COLO668 (cell line): ENCODE measurements around the gene OR6N2.

Experiments
- DNase-seq: peaks from one replicate; lab custom pipeline; 2025; ENCODE audit not compliant: unreplicated experiment; lab: John Stamatoyannopoulos, UW

OR6N2 gene

DNA sequence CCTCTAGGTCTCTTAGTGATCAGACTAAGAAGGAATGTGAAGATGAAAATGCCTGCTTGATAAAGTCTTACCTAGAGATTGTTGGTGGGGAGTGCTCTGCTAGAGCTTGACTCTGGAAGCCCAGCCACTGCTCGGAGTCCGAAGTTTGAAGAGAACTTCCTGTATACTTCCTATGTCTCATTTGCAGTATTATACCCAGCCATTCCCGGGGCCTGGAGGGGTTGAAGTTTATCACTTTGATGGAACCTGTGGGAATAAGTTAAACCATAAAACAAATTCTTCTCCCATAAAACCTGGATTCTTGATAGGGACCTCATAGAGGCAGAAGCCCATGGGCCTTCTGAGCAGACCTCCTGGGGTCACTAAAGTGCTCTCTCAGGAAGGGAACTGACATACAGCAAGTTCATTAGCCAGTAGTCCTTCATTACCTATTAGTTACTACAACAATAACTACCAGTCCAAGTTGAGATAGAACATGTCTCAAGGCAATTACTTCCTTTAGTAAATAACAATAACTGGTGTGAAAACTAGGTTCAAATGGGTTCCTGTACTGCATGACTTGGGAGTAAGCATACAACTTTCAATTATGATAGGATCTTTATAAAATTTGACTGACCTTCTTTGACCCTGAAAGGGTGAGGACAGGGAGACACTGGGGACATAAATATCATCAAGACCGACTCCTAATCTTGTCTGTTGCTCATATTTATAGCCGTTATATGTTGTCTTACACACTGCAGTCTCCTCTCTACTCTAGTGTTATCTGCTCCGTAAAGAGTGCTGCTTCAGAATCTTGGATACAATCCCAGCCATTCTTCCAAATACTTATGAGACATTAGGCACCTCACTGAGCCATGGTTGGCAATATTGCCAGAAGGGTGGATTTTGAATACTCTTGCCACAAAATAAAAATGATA is 8.8 kb downstream of the OR6N2 start, which contains the start of gene OR6N1:
Gene OR6N1 (minus strand): TSS at position 246 of the 917 bp plus-strand sequence. CDS start 5,513 bp downstream, outside the sequence.
- no peak for DNase-seq

DNA sequence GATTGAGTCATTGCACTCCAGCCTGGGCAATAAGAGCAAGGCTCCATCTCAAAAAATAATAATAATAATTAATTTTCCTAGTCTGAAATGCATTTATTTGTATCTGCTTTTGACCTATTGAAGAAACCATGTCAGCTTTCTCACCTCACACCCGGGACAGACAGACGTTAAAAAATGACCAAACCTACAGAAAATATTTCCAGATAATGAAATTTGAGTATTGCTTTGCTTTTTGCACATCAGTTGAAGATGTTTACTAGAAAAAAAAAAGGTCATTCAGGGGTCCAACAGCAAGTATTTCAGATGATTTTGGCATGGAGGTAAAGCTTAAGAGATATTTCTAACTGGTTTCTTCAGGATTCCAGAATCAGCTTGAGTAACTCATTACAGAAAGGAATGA is 26.6 kb downstream of the OR6N2 start, which contains the start of gene OR6K6:
Gene OR6K6 (plus strand): TSS at position 301 of the 400 bp plus-strand sequence. CDS start 168 bp downstream, outside the sequence.
- no peak for DNase-seq

DNA sequence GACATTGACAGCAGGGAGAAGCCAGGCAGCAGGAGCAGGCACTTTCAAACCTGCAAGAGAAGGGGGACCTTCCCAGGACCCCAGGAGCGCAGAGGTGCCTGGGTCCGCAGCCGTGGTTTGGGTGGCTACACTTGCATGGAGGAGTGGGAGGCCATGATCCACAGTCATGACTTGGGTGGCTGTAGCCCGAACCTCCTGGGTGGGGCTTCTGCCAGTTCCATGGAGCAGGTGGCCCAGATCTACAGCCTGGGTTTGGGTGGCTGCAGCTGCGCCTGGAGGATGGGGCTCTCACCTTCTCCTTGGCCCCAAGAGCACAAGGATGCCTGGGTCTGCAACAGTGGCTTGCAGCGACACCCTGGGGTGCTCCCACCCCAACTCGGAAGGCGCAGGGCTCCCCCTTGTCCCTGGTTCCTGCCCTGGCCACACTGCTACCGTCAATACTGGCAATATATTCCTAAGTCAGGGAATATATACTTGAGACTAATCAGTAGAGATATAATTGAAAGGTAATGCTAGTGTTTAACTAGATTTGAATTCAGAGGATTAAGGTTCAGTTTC is 28.8 kb downstream of the OR6N2 start:
- no peak for DNase-seq

DNA sequence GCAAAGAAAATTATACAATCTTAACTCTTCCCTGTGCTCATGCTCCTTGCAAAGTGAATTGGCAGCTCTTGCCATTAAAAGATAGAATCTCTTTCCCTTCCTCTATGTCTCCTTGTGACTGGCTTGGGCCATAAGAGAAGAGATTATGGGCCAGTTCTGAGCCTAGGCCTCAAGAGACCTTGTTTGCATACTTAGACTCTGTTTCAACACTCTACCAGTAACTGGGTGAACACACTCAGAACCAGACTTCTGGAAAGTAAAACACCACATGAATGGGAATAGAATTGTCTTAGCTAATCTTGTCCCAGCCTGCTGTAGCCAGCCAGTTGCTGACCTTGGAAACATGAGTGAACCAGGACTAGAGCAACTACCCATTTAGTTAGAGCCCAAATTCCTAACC is 45.2 kb downstream of the OR6N2 start:
- no peak for DNase-seq

DNA sequence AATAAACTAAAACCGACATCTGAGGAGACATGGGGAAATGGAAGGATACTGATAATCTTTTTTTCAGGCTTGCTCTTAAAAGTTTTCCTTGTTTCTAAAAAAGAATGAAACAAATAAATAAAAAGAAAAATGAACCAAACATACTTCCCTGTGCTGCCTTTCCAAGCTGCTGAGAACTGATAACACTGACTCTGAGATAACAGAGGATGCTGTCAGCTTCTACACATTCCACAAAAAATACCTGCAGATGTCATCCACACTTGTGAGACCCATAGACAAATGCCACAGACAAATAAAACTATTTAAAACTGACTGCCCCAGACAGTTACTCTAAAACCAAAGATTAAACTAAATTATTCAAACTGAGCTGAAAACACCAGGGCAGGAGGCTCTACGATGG is 48.5 kb downstream of the OR6N2 start:
- DNase-seq = no peak

DNA sequence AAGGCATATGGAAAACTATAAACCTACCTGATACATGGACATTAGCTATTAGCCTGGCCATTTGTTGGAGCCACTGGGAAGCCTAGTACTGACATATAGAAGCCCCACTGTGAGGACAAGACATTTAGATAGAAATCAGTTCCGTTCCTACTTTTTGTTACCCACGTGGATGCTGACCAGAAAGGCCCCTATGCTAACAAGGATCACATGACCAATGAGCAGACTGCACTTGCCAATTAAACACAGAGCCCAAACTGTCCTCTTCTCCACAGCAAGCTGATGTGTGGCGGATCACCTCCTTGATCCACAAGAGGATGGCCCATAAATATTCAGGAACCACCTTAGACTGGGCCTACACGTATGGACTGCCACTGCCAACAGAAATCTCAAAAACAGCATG is 49.3 kb downstream of the OR6N2 start:
- DNase-seq = no peak

DNA sequence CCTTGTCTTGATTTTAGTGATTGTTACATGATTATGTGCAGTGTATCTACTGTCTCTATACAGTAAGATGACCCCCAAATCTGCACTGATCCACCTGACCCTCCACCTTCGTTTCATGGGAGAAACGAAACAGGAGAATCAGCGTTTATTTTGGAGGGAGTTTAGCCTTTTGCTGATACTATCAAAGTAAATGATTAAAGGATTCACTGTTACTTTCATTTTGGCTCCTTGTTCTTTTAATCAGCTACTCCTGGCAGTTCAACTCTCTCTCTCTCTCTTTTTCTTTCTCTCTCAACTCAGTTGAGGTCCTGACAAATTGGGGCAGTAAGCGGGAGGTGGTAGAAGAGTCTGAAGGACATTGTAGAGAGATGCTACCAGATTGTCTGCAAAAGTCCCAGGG is 50.6 kb downstream of the OR6N2 start:
- no peak for DNase-seq

DNA sequence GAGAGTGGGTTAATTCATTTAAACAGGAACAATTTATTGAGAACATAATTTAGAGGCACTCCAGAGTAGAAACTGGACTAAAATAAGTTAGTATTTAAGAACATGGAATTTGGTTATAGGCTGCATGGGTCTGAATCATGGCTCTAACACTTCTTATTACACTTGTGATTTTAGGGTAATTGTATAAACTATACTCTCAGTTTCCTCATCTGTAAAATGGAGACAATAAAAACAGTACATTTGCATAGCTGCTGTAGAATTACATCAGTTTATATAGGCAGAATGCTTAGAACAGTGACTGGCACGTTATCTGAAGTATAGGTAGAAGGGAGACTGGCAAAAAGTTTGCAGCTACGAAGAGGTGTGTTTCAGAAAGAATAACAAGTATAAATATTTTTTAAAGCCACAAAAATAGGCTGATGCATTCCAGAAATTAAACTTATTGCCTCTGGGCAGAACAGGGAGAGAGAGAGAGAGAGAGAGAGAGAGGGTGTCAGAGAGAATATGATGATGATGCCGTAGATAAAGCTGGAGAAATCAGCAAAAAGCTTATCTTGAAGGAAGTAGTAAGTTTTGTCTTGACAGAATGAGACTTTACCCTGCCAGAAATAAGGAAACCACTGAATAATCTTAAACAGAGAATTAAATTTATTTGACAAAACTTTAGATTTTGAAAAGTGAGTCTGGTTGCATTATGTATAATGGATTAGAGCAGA is 52.3 kb downstream of the OR6N2 start:
- DNase-seq = no peak

DNA sequence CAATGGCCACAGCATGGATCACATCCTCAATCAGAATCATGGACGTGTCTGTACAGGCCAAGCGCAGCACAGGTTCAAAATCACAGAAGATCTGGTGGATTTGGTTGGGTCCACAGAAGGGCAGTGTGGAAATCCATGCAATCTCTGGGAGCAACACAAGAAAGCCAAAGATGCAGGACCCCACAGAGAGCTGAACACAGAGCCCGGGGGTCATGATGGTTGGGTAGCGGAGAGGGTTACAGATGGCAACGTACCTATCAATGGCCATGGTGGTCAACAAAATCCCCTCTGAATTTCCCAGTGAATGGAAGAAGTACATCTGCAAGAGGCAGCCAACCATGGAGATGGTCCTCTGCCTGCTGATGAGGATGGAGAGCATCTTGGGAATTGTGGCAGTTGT is 56.6 kb downstream of the OR6N2 start:
- DNase-seq = no peak
